NOMO-1 (cell line): Measurements from ENCODE around the gene WDR64.
"Not testable (repeated sequence)": the region's sequence is repeated elsewhere in the genome, so short reads cannot be mapped to it uniquely, and the experiment has no call there.

Experiments
- DNase-seq, 2 experiments: peaks; one replicate each; lab custom pipeline; 2025; ENCODE audit not compliant: unreplicated experiment in 2 of 2; lab: John Stamatoyannopoulos, UW

WDR64 gene

DNA sequence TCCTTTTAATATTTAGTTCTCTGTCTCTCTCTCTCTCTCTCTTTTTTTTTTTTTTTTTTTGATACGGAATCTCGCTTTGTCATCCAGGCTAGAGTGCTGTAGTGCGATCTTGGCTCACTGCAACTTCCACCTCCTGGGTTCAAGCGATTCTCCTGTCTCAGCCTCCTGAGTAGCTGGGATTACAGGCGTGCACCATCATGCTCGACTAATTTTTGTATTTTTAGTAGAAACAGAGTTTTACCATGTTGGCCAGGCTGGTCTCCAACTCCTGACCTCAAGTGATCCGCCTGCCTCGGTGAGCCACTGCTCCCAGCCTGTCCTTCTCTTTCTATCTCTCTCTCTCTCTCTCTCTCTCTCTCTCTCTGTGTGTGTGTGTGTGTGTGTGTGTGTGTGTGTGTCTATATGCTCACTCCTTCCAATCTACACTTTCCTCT lies 83.4 kb downstream of the WDR64 start:
- DNase-seq = not testable (repeated sequence)

DNA sequence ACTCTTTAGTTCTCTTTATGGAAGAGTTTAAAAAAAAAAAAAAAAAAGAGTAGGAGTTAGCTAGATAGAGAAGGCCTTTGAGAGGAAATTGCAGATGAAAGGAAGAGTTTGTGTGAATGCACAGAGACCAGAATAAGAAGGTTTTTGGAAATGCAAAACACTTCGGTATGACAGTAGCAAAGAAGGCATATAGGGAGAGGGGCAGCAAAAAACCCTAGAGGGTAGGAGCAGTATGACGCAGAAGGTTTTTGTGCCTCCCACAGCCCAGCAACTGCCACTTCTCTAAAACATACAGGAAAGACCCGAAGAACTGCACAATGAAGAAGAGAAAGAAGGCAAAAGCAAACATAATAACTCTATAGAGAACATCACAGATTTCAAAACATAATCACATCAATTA lies 84.3 kb downstream of the WDR64 start:
- DNase-seq = no peak

DNA sequence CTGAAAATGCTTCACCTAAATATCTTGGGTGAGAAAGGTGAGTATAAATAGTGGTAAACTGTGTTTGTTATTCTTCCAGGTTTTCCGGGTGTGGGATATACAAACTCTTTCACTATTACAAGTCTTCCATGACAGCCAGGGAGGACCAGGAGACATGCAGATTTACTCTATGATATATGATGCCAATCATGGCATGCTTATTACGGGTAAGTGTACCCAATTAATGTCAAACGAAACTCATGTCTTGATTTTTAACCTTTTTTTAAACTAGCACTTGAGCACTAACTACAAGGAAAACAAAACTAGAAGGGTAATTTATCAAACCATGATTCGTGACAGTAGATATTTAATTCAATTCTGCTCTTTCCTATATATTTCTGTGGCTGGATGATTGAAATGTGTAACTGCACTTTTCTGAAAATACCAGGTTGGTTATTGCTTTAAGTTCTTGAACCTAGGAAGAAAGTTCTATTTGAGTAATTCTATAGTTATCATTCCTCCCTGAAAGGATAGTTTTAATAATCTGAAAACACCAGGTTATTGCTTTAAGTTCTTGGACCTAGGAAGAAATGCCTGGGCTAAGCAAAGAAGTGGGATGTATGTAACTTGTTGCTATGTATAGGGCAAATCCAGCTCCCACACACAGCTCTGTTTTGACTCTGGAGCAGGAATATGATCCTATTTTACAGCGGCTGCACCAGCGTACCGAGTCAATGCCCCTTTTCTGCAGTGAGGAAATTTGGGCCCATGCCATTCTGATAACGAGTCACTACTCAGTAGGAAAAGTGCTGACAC lies 86.4 kb downstream of the WDR64 start:
- DNase-seq = no peak

DNA sequence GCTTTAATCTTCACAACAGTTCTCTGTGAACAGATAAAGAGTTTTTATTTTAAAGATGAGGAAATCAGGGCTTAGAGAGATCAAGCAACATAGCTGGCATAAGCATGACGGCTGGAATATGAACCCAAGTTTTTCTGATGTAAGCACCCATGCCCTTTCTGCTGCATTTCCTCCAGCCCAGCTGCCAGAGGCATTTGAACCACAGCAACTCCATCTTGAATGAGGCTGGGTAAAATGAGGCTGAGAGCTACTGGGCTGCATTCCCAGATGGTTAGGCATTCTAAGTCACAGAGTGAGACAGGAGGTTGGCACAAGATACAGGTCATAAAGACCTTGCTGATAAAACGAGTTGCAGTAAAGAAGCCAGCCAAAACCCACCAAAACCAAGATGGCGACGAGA lies 90.0 kb downstream of the WDR64 start:
- DNase-seq = no peak

DNA sequence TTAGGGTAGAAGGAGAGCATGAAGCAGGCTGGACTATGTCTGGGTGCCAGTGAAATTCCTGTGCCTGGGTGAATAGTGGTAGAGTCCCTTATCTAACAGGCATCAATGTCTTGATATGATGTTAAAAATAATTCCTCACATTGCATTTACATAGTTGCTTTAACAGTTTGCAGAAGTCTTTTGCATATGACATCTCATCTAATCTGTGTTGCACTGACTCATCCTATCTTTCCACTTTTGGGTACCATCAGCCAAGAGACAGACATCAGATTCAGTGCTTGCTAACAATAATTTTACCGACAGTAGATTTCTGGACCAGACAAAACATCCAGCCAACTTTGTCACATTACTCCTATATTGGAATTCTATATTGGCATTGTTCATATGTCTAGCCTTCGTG lies 92.5 kb downstream of the WDR64 start:
- no peak for DNase-seq

DNA sequence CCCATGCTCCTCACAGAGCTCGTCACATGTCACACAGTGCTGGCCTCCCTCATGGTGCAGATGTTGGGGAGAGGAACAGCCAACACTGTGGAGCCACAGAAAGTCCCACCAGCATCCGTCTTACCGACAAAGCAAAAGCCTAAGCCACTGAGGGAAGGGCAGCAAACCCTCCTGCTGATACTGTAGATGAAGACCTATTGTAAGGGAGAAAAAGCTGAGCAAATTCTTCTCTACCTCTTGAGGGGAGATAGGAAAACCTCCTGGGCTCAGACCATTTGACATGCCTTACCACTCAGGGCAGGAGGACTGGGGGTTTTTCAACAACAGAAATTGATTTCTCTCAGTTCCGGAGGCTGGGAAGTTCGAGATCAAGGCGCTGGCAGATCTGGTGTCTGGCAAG lies 95.9 kb downstream of the WDR64 start:
- DNase-seq = no peak

DNA sequence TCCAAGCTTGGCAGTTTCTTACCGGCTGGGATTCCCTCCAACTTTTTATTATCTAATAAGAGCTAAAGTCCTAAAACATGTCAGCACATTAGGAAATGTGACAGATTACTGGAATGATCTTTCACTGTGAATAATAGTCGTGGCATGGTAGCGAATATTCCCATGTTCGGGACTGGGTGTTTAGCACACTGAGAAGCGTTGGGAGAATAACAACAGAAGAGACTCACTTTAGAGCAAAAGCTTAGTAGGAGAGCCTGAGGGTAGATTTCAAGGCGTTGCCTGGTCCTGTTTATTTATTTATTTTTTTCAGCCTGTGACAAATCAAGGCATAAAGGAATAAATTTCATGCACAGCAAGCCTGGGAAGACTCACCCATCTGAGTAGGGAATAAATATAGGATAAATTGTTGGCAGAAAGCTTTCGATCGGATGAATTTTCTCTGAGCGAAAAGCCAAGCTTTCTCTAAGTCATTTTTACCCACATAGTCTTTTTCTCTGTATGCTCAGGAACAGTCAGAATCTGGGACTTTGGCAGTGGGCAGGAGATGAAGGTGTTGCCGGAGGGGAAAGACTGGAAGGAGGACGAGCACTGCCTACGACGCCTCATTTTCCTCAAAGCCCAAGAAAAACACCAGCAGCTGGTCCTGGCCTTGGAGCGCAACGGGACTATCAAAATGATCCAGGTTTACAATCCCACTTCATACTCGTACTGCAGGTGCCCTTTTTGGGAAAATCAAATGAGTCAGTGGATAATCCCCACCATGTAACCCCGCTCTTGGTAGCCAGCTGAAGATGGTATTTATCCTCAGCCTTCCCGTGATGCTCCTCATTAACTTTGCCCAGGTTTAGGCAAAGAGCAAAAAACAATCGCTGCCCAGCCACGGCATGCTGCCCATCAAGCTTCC lies 97.2 kb downstream of the WDR64 start:
- no peak for DNase-seq

DNA sequence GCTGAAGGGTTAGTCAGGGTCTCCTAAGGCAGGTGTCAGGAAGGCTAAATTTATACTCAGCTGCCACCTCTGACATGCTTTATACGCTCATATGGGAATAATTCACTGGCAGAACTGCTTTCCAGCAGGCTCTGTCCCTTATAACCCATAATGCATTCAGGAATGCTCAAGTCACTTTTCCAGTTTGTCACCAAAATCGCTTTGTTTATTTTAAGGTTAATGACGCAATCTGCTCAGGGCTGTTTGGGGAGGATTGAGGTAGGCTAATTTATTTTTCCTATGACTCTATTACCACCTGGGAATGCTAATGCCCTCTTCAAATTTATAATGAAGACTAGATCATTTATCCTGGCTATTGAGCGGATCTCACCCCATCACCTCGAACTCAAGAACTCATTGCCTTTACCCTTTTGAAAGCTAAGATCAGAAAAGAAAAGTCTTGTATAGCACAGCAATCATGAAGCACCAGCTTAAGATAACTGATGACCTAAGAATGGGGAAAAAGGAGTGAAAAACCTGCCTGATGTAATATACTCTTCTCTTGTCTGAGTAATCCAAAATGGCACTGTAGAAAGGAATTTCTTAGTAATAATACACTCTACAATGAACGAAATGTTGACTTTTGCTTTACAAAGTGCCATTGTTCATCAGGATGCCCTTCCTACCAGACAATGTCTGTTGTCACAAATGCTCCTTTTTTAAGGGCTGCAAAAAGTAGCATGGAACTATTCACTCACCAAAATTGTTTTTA lies 98.0 kb downstream of the WDR64 start:
- no peak for DNase-seq

DNA sequence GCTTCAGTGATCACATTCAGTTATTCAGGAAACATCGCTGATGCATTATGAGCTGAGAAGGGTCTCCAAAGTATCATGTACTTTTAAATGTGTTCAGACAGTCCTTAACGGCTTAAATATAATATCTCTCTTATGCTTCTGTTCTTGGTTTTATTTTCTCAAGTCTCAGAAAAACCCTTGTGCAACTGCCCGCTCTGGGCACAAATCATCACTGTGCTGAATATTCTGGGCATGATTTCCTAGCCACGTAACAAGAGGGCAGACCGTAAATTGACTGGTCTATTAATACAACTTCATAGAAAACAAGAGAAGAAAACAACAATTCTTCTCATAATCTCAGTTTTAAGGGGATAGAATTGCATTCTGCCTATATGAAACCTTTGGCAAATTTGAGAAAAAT lies 99.4 kb downstream of the WDR64 start:
- DNase-seq = no peak

DNA sequence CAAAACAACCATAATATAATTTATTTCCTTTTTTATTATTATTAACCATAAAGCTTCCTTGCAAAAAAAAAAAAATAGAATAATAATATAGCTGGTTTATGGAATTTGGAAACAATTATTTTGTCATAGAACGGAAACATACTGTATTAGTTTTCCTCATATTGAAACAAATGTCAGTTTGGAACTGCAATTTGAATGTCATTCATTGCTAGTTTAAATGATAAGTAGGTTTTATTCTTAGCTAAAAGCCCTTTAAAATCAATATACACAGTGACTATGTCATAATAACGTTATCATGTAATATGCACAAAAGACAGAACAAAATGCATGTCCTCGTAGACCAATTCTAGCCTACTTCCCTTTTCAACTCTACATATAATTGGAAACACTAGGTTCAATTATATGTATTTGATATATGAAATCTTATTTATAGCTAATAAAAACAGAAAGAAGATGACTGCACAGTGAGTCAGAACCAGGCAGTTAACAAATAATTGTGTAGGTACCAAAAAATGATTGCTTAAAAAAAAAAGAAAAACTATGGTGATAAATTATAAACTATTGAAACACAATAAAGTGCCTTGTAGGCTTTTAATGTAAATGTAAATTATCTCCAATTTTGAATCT lies 110.7 kb downstream of the WDR64 start:
- DNase-seq = no peak

DNA sequence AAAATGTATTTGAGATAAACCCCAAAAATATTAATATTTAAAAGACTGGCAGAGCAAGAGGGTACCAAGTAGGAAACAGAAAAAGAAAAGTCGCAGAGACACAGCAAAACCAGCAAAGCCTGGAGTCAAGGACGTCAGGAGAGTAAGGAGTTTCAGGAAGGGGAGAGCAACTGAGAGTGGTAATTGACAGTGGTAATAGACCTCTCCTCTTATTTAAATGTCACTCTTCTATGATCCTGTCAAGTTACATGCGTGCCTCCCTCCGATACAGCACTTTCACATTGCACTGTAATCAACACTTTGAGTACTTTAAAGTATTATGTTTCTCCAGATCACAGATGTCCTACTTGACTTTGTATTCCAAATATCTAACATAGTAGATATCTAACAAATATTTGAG lies 113.3 kb downstream of the WDR64 start:
- DNase-seq = no peak

DNA sequence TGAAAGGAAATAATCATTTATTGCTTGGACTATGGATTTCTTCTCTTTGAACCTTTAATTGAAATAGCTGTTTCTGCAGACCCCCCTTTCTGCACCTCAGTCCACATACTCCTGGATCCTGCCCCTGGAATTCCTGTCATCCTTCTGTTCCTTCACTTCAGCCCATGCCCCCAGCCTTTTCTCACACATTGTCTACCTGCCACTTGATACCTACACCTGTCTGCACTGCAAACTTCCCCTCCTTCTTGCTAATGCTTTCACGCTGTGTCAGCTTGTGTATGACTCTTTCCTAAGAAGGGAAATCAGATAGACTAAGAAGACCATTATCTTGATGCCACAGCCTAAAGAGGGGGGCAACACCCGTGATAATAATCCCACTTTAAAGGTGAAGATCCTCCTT lies 115.7 kb downstream of the WDR64 start:
- DNase-seq = no peak

DNA sequence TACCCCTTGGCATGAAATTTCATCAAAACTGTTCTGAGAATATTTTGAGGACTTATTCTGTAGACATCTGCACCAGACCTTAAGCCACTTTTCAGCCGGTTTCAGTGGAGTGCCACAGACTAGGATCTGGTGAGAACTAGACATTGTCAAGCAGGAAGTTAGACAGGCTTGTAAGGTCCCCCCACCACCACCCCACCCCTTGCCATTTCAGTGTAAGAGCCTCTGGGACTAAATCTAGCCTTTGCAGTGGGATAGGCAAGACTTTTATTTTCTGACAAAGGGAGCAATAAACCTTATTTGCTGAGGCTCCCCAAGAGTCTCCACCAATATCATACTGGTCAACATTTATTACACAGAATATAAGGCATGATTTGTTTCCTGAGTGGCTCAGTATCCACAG lies 118.0 kb downstream of the WDR64 start:
- no peak for DNase-seq

DNA sequence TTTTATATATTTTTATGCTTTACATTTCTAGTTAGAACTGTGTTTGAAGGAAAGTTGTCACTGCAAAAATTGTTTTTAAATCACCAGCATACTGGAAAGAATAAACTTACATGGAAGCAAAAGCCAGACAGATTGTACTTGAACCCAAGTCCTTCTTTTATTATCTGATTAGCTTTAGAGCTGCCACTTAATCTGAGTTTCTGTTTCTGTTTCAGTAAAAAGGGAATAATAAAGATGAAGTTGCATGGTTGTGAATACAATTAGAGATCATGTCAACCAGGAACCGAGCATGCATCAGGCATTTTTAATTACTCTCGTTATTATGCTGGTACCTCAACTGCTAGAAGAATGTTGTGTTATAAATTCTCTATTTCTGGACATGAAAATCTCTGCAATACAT lies 119.0 kb downstream of the WDR64 start:
- no peak for DNase-seq

DNA sequence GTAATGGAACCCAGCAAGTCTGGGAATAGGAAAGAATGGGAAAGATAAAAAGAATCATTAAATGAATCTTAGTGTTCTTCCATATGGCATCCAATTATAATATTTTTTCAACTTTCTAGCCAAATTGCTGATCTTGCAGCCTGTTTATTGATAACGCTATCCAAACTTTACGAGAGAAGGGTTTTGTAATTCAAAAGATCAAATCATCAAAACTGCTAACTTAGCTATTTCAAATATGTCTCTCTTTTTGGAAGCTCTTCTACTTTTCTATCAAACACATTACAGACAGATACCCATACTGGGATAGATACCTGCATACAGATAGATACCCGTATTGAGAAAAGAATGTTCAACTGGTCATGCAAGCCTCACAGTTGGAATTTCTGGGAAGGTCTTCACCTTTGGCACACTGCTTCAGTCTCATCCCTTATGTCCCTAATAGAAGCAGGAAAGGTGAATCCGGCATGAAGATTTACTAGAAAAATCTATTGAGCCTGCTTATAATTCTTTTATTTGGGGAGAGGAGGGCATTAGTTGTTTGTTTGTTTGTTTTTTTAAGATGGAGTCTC lies 120.9 kb downstream of the WDR64 start:
- no peak for DNase-seq

DNA sequence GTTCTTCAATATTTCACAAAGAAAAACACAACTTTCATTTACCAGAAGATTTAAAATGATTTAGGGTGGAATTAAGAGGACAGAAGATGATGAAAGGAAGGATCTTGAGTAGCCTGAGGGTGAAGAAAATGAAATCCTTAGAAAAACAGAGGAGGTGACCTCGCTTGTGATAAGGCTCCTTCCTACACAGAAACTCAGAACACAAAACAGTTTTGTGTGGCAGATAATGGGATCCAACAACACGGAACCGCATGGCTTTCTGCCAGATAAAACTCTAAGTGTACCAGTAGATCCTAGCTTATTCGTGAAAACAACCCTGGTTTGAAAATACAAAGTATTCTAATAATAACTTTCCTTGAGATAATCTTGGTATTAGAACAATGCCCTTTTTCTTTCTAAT lies 121.9 kb downstream of the WDR64 start:
- no peak for DNase-seq

DNA sequence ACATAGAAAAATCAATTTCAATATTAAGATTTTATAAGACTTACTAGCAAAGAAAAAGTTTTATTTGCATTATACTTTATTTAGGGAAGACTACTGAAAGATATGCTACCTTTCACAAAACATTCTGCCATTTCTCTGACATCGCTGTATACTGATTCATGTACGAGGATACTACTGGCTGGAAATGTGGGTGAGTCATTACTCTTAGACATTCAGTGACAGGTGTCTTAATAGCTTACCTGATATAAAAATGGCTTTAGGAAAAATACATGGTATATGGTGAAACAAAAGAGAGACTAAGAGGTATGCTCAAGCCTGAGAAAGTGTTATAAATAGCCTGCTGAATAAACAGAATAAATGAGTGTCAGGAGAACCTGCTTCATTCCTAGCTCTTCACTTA lies 122.9 kb downstream of the WDR64 start:
- DNase-seq = no peak

DNA sequence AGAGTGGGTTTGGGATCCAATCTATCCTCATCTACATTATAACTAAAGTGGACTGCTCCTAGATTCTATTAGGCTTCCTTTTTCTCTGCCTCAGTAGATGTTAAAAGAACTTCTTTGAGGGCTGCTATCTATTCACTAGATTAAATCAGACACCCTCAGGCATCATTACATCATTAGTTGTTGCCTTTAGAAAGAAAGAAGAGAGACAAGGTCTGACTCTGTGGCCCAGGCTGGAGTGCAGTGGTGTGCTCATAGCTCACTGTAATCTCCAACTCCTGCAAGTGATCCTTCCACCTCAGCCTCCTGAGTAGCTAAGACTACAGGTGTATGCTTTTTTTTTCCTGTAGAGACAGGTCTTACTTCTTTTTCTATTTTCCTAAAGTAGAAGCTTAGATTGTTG lies 124.8 kb downstream of the WDR64 start:
- no peak for DNase-seq

DNA sequence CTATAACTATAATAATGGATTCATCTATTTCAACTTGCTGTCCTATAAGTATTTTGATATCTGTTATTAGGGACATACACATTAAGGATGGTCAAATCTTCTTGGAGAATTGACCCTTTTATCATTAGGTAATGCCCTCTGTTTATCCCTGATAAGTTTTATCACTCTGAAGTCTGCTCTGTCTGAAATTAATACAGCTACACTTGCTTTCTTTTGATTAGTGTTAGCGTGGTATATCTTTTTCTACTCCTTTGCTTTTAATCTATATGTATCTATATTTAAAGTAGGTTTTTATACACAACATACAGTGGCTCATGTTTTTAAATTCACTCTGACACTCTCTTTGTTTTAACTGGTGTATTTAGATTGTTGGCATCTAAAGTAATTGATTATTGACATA lies 126.0 kb downstream of the WDR64 start:
- no peak for DNase-seq

DNA sequence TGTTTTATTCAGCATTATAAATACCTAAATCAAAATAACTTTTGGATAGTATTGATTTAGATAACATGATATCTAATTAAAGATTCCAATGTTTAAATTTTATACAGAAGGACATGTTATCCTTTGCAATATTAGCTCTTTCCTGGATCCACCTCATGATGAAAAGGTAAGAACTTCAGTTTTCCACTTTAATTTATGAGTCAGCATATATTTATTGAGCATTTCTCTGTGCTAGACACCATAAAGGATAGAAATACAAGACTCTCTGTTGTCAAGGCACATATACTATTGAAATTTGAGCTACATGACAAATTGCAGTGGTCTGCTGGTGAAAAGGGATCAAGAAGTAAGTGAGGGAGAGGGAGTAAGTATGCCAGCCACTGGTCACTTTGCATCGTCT lies 127.8 kb downstream of the WDR64 start:
- DNase-seq = no peak

DNA sequence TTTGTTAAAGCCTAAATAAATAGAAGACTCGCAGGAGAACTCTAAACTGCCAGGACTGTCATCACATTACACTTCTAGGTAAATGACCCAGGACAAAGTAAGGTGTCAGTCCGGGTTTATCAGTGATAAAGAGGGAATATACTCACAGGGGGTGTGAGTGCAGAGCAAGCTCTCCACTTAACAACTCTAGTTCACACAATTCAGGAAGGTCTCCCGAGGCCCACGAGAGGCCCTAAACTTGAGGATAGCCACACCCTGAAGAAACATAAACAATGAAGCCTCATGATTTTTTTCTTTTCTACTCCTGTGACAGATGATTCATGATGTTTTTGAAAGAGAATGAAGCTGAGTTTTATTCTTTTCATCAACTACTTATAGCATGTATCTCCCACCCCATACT lies 130.3 kb downstream of the WDR64 start:
- no peak for DNase-seq
